Measurements from ENCODE around the gene AMZ1. TPM values are rescaled to one million over a fixed set of nuclear protein-coding genes. Genes with fewer than 3 reads are reported as not detected.

Gene AMZ1
- total and polyA plus RNA-seq, 4 donors, result 0.83 to 4.8 (median 3.2) TPM

GRCh38 chr7:2709553-2710285 lies 21.7 kb downstream of the AMZ1 start:
- Histone ChIP-seq H3K36me3 (ENCODE audit: control insufficient read depth, insufficient read depth, low read length) (peaks cover 70% of the 10 kb centered on the region), H3K9me3 (ENCODE audit: control insufficient read depth, insufficient read depth, low read length) (no peaks in the 10 kb centered on the region), H3K27ac (ENCODE audit: low read depth, low read length) (no peak overlapping the region), H3K27me3 (ENCODE audit: control insufficient read depth, insufficient read depth, low read length) (no peaks in the 10 kb centered on the region), H3K4me1 (ENCODE audit: control insufficient read depth, insufficient read depth, low read length) (peaks cover 28% of the 10 kb centered on the region), H3K4me3 (ENCODE audit: low read depth, low read length) (no peak overlapping the region)
- 28% methylated on average over 29 of the region's 35 CpGs for WGBS (ENCODE audit: insufficient coverage)
- DNase-seq (ENCODE audit: low read depth in 4 of 6, low spot score in 6 of 6), result peak in 2 of 6 donors; percentile 72 to 77

GRCh38 chr7:2710286-2710655 lies 22.3 kb downstream of the AMZ1 start:
- no peak overlapping the region for H3K4me3 ChIP-seq (ENCODE audit: low read depth, low read length)
- H3K9me3 ChIP-seq (ENCODE audit: control insufficient read depth, insufficient read depth, low read length), result no peaks in the 10 kb centered on the region
- peaks cover 28% of the 10 kb centered on the region for H3K4me1 ChIP-seq (ENCODE audit: control insufficient read depth, insufficient read depth, low read length)
- H3K27ac ChIP-seq (ENCODE audit: low read depth, low read length), result no peak overlapping the region
- WGBS (ENCODE audit: insufficient coverage), result 76% methylated on average over 8 of the region's 11 CpGs
- H3K36me3 ChIP-seq (ENCODE audit: control insufficient read depth, insufficient read depth, low read length), result peaks cover 76% of the 10 kb centered on the region
- H3K27me3 ChIP-seq (ENCODE audit: control insufficient read depth, insufficient read depth, low read length), result no peaks in the 10 kb centered on the region
- no peak for DNase-seq (ENCODE audit: low read depth in 4 of 6, low spot score in 6 of 6)

- Histone ChIP-seq H3K36me3 (ENCODE audit: control insufficient read depth, insufficient read depth, low read length) (peaks cover 77% of the 10 kb centered on the region), H3K4me3 (ENCODE audit: low read depth, low read length) (no peak overlapping the region), H3K9me3 (ENCODE audit: control insufficient read depth, insufficient read depth, low read length) (no peaks in the 10 kb centered on the region), H3K4me1 (ENCODE audit: control insufficient read depth, insufficient read depth, low read length) (peaks cover 28% of the 10 kb centered on the region), H3K27ac (ENCODE audit: low read depth, low read length) (no peak overlapping the region), H3K27me3 (ENCODE audit: control insufficient read depth, insufficient read depth, low read length) (no peaks in the 10 kb centered on the region)
- WGBS (ENCODE audit: insufficient coverage), result 72% methylated on average over 4 of the region's 4 CpGs
- no peak for DNase-seq (ENCODE audit: low read depth in 4 of 6, low spot score in 6 of 6)
These were observed 23.0 kb downstream of the AMZ1 start for GRCh38 chr7:2710901-2711551.

GRCh38 chr7:2711895-2712675 lies 24.1 kb downstream of the AMZ1 start:
- H3K4me1 ChIP-seq (ENCODE audit: control insufficient read depth, insufficient read depth, low read length), result peaks cover 38% of the 10 kb centered on the region
- peaks cover 81% of the 10 kb centered on the region for H3K36me3 ChIP-seq (ENCODE audit: control insufficient read depth, insufficient read depth, low read length)
- H3K9me3 ChIP-seq (ENCODE audit: control insufficient read depth, insufficient read depth, low read length), result no peaks in the 10 kb centered on the region
- no peak overlapping the region for H3K27ac ChIP-seq (ENCODE audit: low read depth, low read length)
- 88% methylated on average over 22 of the region's 25 CpGs for WGBS (ENCODE audit: insufficient coverage)
- no peak for DNase-seq (ENCODE audit: low read depth in 4 of 6, low spot score in 6 of 6)
- no peak overlapping the region for H3K4me3 ChIP-seq (ENCODE audit: low read depth, low read length)
- H3K27me3 ChIP-seq (ENCODE audit: control insufficient read depth, insufficient read depth, low read length), result no peaks in the 10 kb centered on the region

GRCh38 chr7:2713370-2713769 lies 25.4 kb downstream of the AMZ1 start:
- peak overlapping the region; percentile 47 for H3K27ac ChIP-seq (ENCODE audit: low read depth, low read length)
- H3K4me3 ChIP-seq (ENCODE audit: low read depth, low read length), result no peak overlapping the region
- 38% methylated on average over 10 of the region's 13 CpGs for WGBS (ENCODE audit: insufficient coverage)

GRCh38 chr7:2713978-2714377 lies 26.0 kb downstream of the AMZ1 start:
- Histone ChIP-seq H3K9me3 (ENCODE audit: control insufficient read depth, insufficient read depth, low read length) (no peaks in the 10 kb centered on the region), H3K36me3 (ENCODE audit: control insufficient read depth, insufficient read depth, low read length) (peaks cover 87% of the 10 kb centered on the region), H3K4me3 (ENCODE audit: low read depth, low read length) (no peak overlapping the region), H3K27me3 (ENCODE audit: control insufficient read depth, insufficient read depth, low read length) (no peaks in the 10 kb centered on the region), H3K4me1 (ENCODE audit: control insufficient read depth, insufficient read depth, low read length) (peaks cover 57% of the 10 kb centered on the region), H3K27ac (ENCODE audit: low read depth, low read length) (peak overlapping the region; percentile 47)
- no peak for DNase-seq (ENCODE audit: low read depth in 4 of 6, low spot score in 6 of 6)
- 86% methylated on average over 2 of the region's 12 CpGs for WGBS (ENCODE audit: insufficient coverage)

More at GRCh38 chr7:2713370-2713769, 25.4 kb downstream of the AMZ1 start:
- peaks cover 51% of the 10 kb centered on the region for H3K4me1 ChIP-seq (ENCODE audit: control insufficient read depth, insufficient read depth, low read length)
- H3K9me3 ChIP-seq (ENCODE audit: control insufficient read depth, insufficient read depth, low read length), result no peaks in the 10 kb centered on the region
- no peak for DNase-seq (ENCODE audit: low read depth in 4 of 6, low spot score in 6 of 6)
- H3K27me3 ChIP-seq (ENCODE audit: control insufficient read depth, insufficient read depth, low read length), result no peaks in the 10 kb centered on the region
- H3K36me3 ChIP-seq (ENCODE audit: control insufficient read depth, insufficient read depth, low read length), result peaks cover 88% of the 10 kb centered on the region

GRCh38 chr7:2714636-2715035 lies 26.6 kb downstream of the AMZ1 start:
- WGBS (ENCODE audit: insufficient coverage), result 52% methylated on average over 9 of the region's 9 CpGs
- Histone ChIP-seq H3K36me3 (ENCODE audit: control insufficient read depth, insufficient read depth, low read length) (peaks cover 84% of the 10 kb centered on the region), H3K4me3 (ENCODE audit: low read depth, low read length) (no peak overlapping the region), H3K27ac (ENCODE audit: low read depth, low read length) (no peak overlapping the region), H3K27me3 (ENCODE audit: control insufficient read depth, insufficient read depth, low read length) (no peaks in the 10 kb centered on the region), H3K9me3 (ENCODE audit: control insufficient read depth, insufficient read depth, low read length) (no peaks in the 10 kb centered on the region), H3K4me1 (ENCODE audit: control insufficient read depth, insufficient read depth, low read length) (peaks cover 57% of the 10 kb centered on the region)
- DNase-seq (ENCODE audit: low read depth in 4 of 6, low spot score in 6 of 6), result no peak

GRCh38 chr7:2715341-2716231 lies 27.6 kb downstream of the AMZ1 start:
- no peak overlapping the region for H3K4me3 ChIP-seq (ENCODE audit: low read depth, low read length)
- peaks cover 48% of the 10 kb centered on the region for H3K4me1 ChIP-seq (ENCODE audit: control insufficient read depth, insufficient read depth, low read length)
- DNase-seq (ENCODE audit: low read depth in 4 of 6, low spot score in 6 of 6), result no peak

GRCh38 chr7:2716488-2716887 lies 28.5 kb downstream of the AMZ1 start:
- Histone ChIP-seq H3K27me3 (ENCODE audit: control insufficient read depth, insufficient read depth, low read length) (no peaks in the 10 kb centered on the region), H3K9me3 (ENCODE audit: control insufficient read depth, insufficient read depth, low read length) (no peaks in the 10 kb centered on the region), H3K4me3 (ENCODE audit: low read depth, low read length) (no peak overlapping the region), H3K4me1 (ENCODE audit: control insufficient read depth, insufficient read depth, low read length) (peaks cover 46% of the 10 kb centered on the region), H3K27ac (ENCODE audit: low read depth, low read length) (no peak overlapping the region), H3K36me3 (ENCODE audit: control insufficient read depth, insufficient read depth, low read length) (peaks cover 81% of the 10 kb centered on the region)
- no peak for DNase-seq (ENCODE audit: low read depth in 4 of 6, low spot score in 6 of 6)
- whole genome bisulfite sequencing (ENCODE audit: insufficient coverage), result 92% methylated on average over 9 of the region's 11 CpGs

More at GRCh38 chr7:2715341-2716231, 27.6 kb downstream of the AMZ1 start:
- H3K36me3 ChIP-seq (ENCODE audit: control insufficient read depth, insufficient read depth, low read length), result peaks cover 81% of the 10 kb centered on the region
- no peak overlapping the region for H3K27ac ChIP-seq (ENCODE audit: low read depth, low read length)
- 70% methylated on average over 9 of the region's 22 CpGs for WGBS (ENCODE audit: insufficient coverage)
- no peaks in the 10 kb centered on the region for H3K9me3 ChIP-seq (ENCODE audit: control insufficient read depth, insufficient read depth, low read length)
- no peaks in the 10 kb centered on the region for H3K27me3 ChIP-seq (ENCODE audit: control insufficient read depth, insufficient read depth, low read length)

Data from spinal cord (tissue), 10 donors.